Tracheal epithelial cell (primary cell): Measurements from ENCODE around the gene RALGPS2. TPM values are rescaled to one million over a fixed set of nuclear protein-coding genes. Genes with fewer than 3 reads are reported as not detected.

Experiments
- total RNA-seq: library from RNA; depleted of rRNA; stranded (reverse); fragments of >200 nt; gene quantifications from 2 replicates; pipeline ENCODE4 v1.2.1, GENCODE V29; 2014

RALGPS2 gene, protein sequence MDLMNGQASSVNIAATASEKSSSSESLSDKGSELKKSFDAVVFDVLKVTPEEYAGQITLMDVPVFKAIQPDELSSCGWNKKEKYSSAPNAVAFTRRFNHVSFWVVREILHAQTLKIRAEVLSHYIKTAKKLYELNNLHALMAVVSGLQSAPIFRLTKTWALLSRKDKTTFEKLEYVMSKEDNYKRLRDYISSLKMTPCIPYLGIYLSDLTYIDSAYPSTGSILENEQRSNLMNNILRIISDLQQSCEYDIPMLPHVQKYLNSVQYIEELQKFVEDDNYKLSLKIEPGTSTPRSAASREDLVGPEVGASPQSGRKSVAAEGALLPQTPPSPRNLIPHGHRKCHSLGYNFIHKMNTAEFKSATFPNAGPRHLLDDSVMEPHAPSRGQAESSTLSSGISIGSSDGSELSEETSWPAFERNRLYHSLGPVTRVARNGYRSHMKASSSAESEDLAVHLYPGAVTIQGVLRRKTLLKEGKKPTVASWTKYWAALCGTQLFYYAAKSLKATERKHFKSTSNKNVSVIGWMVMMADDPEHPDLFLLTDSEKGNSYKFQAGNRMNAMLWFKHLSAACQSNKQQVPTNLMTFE
- 19.8 and 22.2 TPM in 2 replicates for total RNA-seq

DNA sequence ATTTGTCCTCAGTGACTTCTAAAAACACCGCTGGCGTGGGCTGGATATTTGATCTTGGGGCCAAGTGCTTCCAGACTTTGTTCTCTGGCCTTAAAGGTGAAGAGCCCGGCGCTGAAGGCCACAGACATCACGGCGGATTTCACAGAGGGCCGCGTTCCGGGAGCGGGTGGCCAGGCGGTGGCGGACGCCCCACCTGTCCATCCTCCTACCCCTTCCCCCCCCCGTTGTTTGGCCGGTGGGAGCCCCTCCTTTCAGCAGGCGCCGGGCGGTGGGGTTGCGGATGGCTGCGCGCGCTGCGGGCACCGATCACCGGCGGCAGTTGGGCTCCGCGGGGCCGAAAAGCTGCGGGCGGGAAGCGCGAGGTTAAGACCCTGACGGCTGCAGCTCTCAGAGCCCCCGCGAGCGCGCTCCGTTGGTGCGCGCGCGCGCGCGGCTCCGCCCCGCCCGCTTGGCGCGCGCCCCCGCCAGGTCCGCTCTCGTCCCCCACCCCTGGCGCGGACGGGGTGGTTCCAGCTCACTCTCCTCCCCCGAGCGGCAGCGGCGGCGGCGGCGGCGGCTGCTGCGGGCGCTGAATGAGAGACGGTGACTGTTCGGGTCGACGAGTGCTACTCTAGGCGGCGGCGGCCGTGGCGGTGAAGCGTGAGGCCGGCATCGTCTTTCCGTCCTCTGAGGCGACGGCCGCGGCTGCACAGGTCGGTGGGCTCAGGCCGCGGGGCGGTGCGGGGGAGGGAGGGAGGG, at the start of gene RALGPS2:
TSS of gene RALGPS2 (plus strand) at position 517 of the 738 bp plus-strand sequence. CDS start 51,521 bp downstream, outside the sequence.

DNA sequence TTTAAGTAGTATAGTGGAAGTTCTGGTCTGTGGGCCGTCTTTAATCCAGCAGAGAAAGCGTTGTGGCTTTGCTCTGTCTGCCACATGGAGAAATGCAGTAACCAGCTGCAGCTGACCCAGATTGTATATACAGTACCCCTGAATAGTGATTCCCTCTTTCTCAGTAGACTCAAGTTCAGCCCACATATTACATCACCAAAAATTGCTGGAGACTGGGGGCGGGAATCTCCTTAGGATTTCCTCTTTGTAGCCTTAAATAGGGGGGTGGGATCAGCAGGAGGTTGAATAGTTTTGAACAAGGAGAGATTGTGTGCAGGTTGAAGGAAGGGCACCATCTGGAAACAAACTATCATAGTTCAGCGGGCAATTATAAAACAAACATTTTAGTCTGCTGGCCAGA, 145.9 kb downstream of the RALGPS2 start, which contains the start of gene ANGPTL1:
TSS of gene ANGPTL1 (minus strand) at position 134 of the 400 bp plus-strand sequence. CDS start 5,301 bp downstream, outside the sequence.

Other genes starting within 250 kb of the RALGPS2 start
- not detected in 2 replicates for gene CLEC20A, start 228.3 kb upstream of the RALGPS2 start, total RNA-seq
- gene TEX35, start 212.1 kb upstream of the RALGPS2 start, total RNA-seq = not detected in 2 replicates
- gene ANGPTL1, start 145.8 kb downstream of the RALGPS2 start, total RNA-seq = not detected in 2 replicates